HepG2 (cell line): ENCODE results near the gene BTBD17. TPM values are rescaled to one million over a fixed set of nuclear protein-coding genes. Genes with fewer than 3 reads are reported as not detected.

ENCODE experiments used
- FOXO1 ChIP-seq: sonication (generic); formaldehyde crosslinking; IDR thresholded peaks from 2 replicates; pipeline ENCODE4 v1.4.0; 2020; ENCODE audit warnings: missing genetic modification reagents
- HMG20B ChIP-seq: conservative IDR thresholded peaks from 2 replicates; pipeline ENCODE4 v1.6.1; 2016; ENCODE audit warnings: missing genetic modification reagents, missing compliant biosample characterization
- HNRNPK ChIP-seq: fragments of 200-400 bp; formaldehyde crosslinking; IDR thresholded peaks from 2 replicates; pipeline ENCODE4 v1.6.1; 2018; ENCODE audit warnings: low read length, low read depth, moderate library complexity, mild to moderate bottlenecking; ENCODE audit not compliant: poor library complexity, severe bottlenecking
- NFIB ChIP-seq: sonication (generic); formaldehyde crosslinking; IDR thresholded peaks from 2 replicates; pipeline ENCODE4 v1.9.0; 2021; ENCODE audit warnings: missing genetic modification reagents, mild to moderate bottlenecking, borderline replicate concordance
- PAWR ChIP-seq: sonication (generic); formaldehyde crosslinking; IDR thresholded peaks from 2 replicates; pipeline ENCODE4 v1.4.0; 2020; ENCODE audit warnings: missing genetic modification reagents, mild to moderate bottlenecking, borderline replicate concordance
- PPARG ChIP-seq: conservative IDR thresholded peaks from 2 replicates; pipeline ENCODE4 v1.6.1; 2016; ENCODE audit warnings: missing biosample characterization, missing genetic modification reagents
- RNF2 ChIP-seq: fragments of 450-650 bp; conservative IDR thresholded peaks from 2 replicates; pipeline ENCODE4 v1.6.1; 2016; ENCODE audit warnings: low read depth
- SMC3 ChIP-seq: IDR thresholded peaks from 2 replicates; pipeline ENCODE4 v1.6.1; 2011; ENCODE audit warnings: low read length, improper control_type of control experiment
- SRF ChIP-seq: IDR thresholded peaks from 2 replicates; pipeline ENCODE4 v1.6.1; 2011; ENCODE audit warnings: mild to moderate bottlenecking, low read depth, low read length, moderate library complexity
- TGIF2 ChIP-seq: IDR thresholded peaks from 2 replicates; pipeline ENCODE4 v1.6.1; 2016; ENCODE audit warnings: control low read depth, missing compliant biosample characterization
- TSC22D2 ChIP-seq: sonication (generic); formaldehyde crosslinking; IDR thresholded peaks from 2 replicates; pipeline ENCODE4 v1.5.1; 2020; ENCODE audit warnings: missing genetic modification reagents, mild to moderate bottlenecking, borderline replicate concordance
- U2AF2 ChIP-seq: fragments of 200-400 bp; formaldehyde crosslinking; IDR thresholded peaks from 2 replicates; pipeline ENCODE4 v1.6.1; 2017; ENCODE audit warnings: low read depth, mild to moderate bottlenecking, low read length
- ZFY ChIP-seq: sonication (generic); formaldehyde crosslinking; IDR thresholded peaks from 2 replicates; pipeline ENCODE4 v1.4.0; 2020; ENCODE audit warnings: missing genetic modification reagents
- ZNF225 ChIP-seq: sonication (generic); formaldehyde crosslinking; IDR thresholded peaks from 2 replicates; pipeline ENCODE4 v1.4.0; 2020; ENCODE audit warnings: mild to moderate bottlenecking, missing genetic modification reagents
- ZNF260 ChIP-seq: sonication (generic); formaldehyde crosslinking; IDR thresholded peaks from 2 replicates; pipeline ENCODE4 v1.4.0; 2020; ENCODE audit warnings: missing genetic modification reagents, low read depth, mild to moderate bottlenecking, borderline replicate concordance
- ZNF501 ChIP-seq: sonication (generic); formaldehyde crosslinking; IDR thresholded peaks from 2 replicates; pipeline ENCODE4 v1.5.1; 2020; ENCODE audit warnings: mild to moderate bottlenecking, moderate library complexity, missing genetic modification reagents
- ZNF558 ChIP-seq: sonication (generic); formaldehyde crosslinking; IDR thresholded peaks from 2 replicates; pipeline ENCODE4 v1.9.0; 2022; ENCODE audit warnings: mild to moderate bottlenecking, missing genetic modification reagents, borderline replicate concordance
- ZNF614 ChIP-seq: IDR thresholded peaks from 2 replicates; pipeline ENCODE4 v1.6.1; 2018; ENCODE audit warnings: missing biosample characterization, missing genetic modification reagents, inconsistent platforms, borderline replicate concordance
- ZNF768 ChIP-seq: sonication (generic); formaldehyde crosslinking; IDR thresholded peaks from 2 replicates; pipeline ENCODE4 v1.4.0; 2020; ENCODE audit warnings: missing genetic modification reagents
- ZNF839 ChIP-seq: sonication (generic); formaldehyde crosslinking; IDR thresholded peaks from 2 replicates; pipeline ENCODE4 v1.4.0; 2020; ENCODE audit warnings: missing genetic modification reagents, mild to moderate bottlenecking, borderline replicate concordance
- ZSCAN22 ChIP-seq: sonication (generic); formaldehyde crosslinking; IDR thresholded peaks from 2 replicates; pipeline ENCODE4 v1.4.0; 2020; ENCODE audit warnings: mild to moderate bottlenecking, missing genetic modification reagents
- polyA plus RNA-seq, 8 experiments: library from polyadenylated mRNA; depleted of rRNA in 3 of 8; stranded (reverse) in 7 of 8; unstranded in 1 of 8; fragments of >200 nt; fragmentation: Illumina TruSeq in 4 of 8; extraction: Trizol in 4 of 8; gene quantifications; 2 replicates each; pipeline versions ENCODE4 v1.2.1 to v1.2.3, GENCODE V29; 2011 to 2016; ENCODE audit warnings: low read depth in 4 of 8, missing spikeins in 1 of 8, mixed read lengths in 1 of 8; ENCODE audit not compliant: insufficient read depth in 1 of 8
- total RNA-seq, 5 experiments: library from RNA; depleted of rRNA; stranded (reverse); fragments of >200 nt; fragmentation: Illumina TruSeq; extraction: Trizol; gene quantifications; 2 replicates each; pipeline ENCODE4 v1.2.3, GENCODE V29; 2016; ENCODE audit warnings: low read depth in 1 of 5
- TF ChIP-seq, protein P1 (sequence below): sonication (generic); formaldehyde crosslinking; conservative IDR thresholded peaks from 2 replicates; pipeline ENCODE4 v1.8.0; 2022; ENCODE audit warnings: low read depth, missing genetic modification reagents
- TF ChIP-seq, protein P2 (sequence below): sonication (generic); formaldehyde crosslinking; conservative IDR thresholded peaks from 2 replicates; pipeline ENCODE4 v1.4.0; 2020; ENCODE audit warnings: missing genetic modification reagents
- TF ChIP-seq, protein P3 (sequence below): sonication (generic); formaldehyde crosslinking; IDR thresholded peaks from 2 replicates; pipeline ENCODE4 v1.4.0; 2020; ENCODE audit warnings: mild to moderate bottlenecking, missing genetic modification reagents
- TF ChIP-seq, protein P4 (sequence below): sonication (generic); formaldehyde crosslinking; conservative IDR thresholded peaks from 2 replicates; pipeline ENCODE4 v1.4.0; 2020; ENCODE audit warnings: missing genetic modification reagents

BTBD17 gene
- total and polyA plus RNA-seq, 2 of the 13 experiments (the other 11 are each of a cell fraction or from before 2014, with no cell fraction given) = not detected

DNA sequence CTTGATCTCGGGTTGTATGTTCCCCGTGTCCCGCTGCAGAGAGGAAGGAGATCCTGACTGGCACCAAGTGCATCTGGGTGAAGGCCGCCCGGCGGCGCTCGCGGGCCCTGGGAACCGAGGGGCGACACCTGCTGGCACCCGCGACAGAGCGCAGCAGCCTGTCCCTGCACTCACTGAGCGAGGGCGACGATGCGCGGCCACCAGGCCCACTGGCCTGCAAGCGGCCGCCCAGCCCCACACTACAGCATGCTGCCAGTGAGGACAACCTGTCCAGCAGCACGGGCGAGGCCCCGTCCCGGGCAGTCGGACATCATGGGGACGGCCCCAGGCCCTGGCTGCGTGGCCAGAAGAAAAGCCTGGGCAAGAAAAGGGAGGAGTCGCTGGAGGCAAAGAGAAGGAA, 7.5 kb downstream of the BTBD17 start (continued):
- TF ChIP-seq SRF (no peak), TSC22D2 (CRISPR knock-in tag) (no peak), ZNF768 (peak; percentile 81), ZNF839 (no peak), ZNF260 (CRISPR knock-in tag) (no peak), ZNF501 (CRISPR knock-in tag) (peak; percentile 59; the same call in 1 of the 2 replicates), ZNF558 (no peak), ZSCAN22 (CRISPR knock-in tag) (no peak), HNRNPK (no peak), SMC3 (peak; percentile 55; the same call in 1 of the 2 replicates), PAWR (CRISPR knock-in tag) (no peak), RNF2 (no peak), HMG20B (CRISPR knock-in tag) (no peak), ZNF614 (0 out of 2 replicates have a peak, but pooled peaks have one; percentile 35), FOXO1 (CRISPR knock-in tag) (peak; percentile 52; the same call in 1 of the 2 replicates), TGIF2 (0 out of 2 replicates have a peak, but pooled peaks have one; percentile 41), U2AF2 (no peak), ZFY (peak; percentile 52; the same call in 1 of the 2 replicates), NFIB (CRISPR knock-in tag) (no peak), PPARG (CRISPR knock-in tag) (0 out of 2 replicates have a peak, but pooled peaks have one; percentile 52), ZNF225 (peak; percentile 74; the same call in 1 of the 2 replicates)
- TF ChIP-seq, protein P1, sequence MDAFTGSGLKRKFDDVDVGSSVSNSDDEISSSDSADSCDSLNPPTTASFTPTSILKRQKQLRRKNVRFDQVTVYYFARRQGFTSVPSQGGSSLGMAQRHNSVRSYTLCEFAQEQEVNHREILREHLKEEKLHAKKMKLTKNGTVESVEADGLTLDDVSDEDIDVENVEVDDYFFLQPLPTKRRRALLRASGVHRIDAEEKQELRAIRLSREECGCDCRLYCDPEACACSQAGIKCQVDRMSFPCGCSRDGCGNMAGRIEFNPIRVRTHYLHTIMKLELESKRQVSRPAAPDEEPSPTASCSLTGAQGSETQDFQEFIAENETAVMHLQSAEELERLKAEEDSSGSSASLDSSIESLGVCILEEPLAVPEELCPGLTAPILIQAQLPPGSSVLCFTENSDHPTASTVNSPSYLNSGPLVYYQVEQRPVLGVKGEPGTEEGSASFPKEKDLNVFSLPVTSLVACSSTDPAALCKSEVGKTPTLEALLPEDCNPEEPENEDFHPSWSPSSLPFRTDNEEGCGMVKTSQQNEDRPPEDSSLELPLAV (CRISPR knock-in tag) = no peak
- TF ChIP-seq, protein P2, sequence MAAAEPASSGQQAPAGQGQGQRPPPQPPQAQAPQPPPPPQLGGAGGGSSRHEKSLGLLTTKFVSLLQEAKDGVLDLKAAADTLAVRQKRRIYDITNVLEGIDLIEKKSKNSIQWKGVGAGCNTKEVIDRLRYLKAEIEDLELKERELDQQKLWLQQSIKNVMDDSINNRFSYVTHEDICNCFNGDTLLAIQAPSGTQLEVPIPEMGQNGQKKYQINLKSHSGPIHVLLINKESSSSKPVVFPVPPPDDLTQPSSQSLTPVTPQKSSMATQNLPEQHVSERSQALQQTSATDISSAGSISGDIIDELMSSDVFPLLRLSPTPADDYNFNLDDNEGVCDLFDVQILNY (CRISPR knock-in tag) = 0 out of 2 replicates have a peak, but pooled peaks have one; percentile 19
- TF ChIP-seq, protein P3, sequence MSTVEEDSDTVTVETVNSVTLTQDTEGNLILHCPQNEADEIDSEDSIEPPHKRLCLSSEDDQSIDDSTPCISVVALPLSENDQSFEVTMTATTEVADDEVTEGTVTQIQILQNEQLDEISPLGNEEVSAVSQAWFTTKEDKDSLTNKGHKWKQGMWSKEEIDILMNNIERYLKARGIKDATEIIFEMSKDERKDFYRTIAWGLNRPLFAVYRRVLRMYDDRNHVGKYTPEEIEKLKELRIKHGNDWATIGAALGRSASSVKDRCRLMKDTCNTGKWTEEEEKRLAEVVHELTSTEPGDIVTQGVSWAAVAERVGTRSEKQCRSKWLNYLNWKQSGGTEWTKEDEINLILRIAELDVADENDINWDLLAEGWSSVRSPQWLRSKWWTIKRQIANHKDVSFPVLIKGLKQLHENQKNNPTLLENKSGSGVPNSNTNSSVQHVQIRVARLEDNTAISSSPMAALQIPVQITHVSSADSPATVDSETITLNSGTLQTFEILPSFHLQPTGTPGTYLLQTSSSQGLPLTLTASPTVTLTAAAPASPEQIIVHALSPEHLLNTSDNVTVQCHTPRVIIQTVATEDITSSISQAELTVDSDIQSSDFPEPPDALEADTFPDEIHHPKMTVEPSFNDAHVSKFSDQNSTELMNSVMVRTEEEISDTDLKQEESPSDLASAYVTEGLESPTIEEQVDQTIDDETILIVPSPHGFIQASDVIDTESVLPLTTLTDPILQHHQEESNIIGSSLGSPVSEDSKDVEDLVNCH = no peak
- TF ChIP-seq, protein P4, sequence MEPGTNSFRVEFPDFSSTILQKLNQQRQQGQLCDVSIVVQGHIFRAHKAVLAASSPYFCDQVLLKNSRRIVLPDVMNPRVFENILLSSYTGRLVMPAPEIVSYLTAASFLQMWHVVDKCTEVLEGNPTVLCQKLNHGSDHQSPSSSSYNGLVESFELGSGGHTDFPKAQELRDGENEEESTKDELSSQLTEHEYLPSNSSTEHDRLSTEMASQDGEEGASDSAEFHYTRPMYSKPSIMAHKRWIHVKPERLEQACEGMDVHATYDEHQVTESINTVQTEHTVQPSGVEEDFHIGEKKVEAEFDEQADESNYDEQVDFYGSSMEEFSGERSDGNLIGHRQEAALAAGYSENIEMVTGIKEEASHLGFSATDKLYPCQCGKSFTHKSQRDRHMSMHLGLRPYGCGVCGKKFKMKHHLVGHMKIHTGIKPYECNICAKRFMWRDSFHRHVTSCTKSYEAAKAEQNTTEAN = no peak
